ENCODE measurements around the gene FCER2.

The FCER2 gene

DNA sequence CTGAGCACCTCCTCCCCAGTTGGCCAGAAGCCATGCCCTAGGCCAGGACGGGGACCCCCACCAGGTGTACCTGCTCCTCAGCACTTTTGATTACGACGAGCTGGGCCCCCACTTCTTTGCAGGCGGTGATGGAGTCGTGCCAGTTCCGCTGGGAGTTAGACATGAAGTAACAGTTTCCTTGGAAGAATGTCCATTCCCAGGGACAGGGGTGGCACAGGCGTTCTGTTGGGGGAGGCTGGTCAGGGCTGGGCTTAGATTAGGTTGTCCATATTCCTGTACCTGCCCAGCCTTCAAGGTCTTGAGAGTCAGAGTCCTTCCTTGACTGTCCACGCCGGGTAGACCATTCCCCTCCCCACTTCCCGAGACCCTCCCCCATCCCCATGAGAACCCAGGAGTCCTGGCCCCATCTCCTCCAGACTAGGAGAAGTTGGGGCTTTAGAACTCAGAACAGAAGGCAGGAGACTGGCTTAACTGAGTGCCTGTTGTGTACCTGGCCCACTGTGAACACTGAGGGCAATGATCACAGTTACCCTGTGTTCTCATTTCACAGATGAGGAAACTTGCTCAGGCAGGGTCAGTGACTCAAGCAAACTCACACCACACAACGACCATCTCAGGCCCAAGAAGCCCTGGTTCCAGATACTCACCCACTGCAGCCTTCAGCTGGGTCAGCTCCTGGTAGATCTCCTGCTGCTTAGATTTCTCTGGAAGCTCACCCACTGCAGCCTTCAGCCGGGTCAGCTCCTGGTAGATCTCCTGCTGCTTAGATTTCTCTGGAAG, 43.1 kb upstream of the FCER2 start:
- no peak for DNase-seq (ENCODE audit: extremely low read depth, low read depth)
- TF ChIP-seq CTCF (IDR thresholded peaks at IDR 0.05; ENCODE audit: low read depth, low read length) = no peak

- no peak for TF ChIP-seq CTCF (IDR thresholded peaks at IDR 0.05; ENCODE audit: low read depth, low read length)
- DNase-seq (ENCODE audit: extremely low read depth, low read depth) = no peak
Measured at GRCh38 chr19:7744199-7744786, 42.4 kb upstream of the FCER2 start.

GRCh38 chr19:7743425-7743841, 41.5 kb upstream of the FCER2 start:
- DNase-seq (ENCODE audit: extremely low read depth, low read depth) = no peak
- no peak for TF ChIP-seq CTCF (IDR thresholded peaks at IDR 0.05; ENCODE audit: low read depth, low read length)

DNA sequence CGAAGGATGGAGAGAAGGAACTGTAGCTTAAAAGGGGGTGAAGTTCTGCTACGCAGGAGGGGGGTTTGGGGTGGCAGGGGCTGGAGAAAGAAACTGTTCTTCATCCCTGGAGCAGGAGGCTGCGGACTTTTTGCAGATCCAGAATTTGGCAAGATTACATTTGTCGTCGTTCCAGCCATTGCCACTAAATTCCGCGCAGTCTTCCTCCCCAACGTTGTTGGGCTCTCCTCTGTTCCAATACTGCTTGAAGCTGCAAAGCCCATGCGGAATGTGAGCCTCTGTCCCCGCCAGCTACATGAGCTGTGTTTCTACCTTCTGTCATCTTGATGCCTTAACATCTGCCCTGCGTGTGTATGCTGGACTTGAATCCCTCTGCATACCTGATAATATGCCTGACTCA, 41.1 kb upstream of the FCER2 start:
- no peak for DNase-seq (ENCODE audit: extremely low read depth, low read depth)
- no peak for TF ChIP-seq CTCF (IDR thresholded peaks at IDR 0.05; ENCODE audit: low read depth, low read length)

DNA sequence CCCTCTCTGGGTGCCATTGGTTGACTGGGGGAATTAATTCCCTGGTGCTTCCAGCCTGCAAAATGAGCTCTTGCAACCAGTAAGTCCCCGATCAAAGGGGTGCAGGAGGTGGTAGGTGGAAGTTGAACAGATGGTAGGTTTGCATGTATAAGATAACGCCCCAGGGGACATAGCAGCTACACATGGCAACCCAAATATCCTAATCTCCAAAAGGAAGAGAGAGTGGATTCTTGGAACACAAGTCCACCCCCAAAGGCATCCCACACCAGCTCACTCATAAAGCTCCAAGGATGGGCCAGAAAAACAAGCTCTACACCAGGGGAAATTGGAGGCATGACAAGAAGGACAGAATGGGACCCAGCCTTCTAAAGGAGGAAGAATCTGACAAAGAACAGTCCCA, 40.6 kb upstream of the FCER2 start:
- no peak for DNase-seq (ENCODE audit: extremely low read depth, low read depth)
- no peak for TF ChIP-seq CTCF (IDR thresholded peaks at IDR 0.05; ENCODE audit: low read depth, low read length)

- TF ChIP-seq CTCF (IDR thresholded peaks at IDR 0.05; ENCODE audit: low read depth, low read length) = no peak
- no peak for DNase-seq (ENCODE audit: extremely low read depth, low read depth)
Measured at GRCh38 chr19:7740682-7741054, 38.7 kb upstream of the FCER2 start.

DNA sequence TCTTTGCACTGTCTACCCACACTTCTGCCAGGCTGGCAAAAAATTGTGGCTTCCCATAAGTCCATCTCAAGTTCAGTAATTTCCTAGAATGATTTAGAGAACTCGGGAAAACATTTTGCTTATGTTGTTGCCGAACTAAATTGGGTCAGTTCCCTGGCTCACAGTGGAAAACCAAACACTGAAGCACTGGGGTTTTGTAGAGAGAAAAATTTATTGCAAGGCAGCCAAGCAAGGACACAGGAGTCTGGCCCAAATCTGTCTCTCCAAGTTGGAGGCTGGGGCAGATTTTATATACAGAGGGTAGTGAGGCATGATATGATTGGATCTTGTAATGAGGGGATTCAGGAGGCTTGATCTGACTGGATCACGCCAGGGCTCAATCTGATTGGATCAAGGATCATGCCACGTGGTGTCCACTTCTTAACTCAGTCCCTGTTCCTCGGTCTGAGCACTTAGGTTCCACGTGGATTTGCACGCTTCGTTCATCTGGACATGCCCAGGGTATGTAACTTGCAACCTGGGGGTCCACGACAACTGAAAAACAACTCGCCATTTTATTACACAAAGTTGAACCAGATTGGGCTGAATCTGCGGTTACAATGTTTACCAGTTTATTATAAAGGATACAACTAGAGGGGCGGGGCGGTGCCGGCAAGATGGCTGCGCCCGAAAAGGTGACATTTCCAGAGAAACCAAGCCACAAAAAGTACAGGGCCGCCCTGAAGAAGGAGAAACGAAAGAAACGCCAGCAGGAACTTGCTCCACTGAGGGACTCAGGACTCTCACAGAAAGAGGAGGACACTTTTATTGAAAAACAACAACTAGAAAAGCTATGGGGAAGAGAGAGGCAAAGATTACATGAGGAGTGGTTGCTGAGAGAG, 38.1 kb upstream of the FCER2 start:
- DNase-seq (ENCODE audit: extremely low read depth, low read depth) = no peak
- TF ChIP-seq CTCF (IDR thresholded peaks at IDR 0.05; ENCODE audit: low read depth, low read length) = no peak
